ENCODE data around the gene DCBLD1.

The DCBLD1 gene

DNA sequence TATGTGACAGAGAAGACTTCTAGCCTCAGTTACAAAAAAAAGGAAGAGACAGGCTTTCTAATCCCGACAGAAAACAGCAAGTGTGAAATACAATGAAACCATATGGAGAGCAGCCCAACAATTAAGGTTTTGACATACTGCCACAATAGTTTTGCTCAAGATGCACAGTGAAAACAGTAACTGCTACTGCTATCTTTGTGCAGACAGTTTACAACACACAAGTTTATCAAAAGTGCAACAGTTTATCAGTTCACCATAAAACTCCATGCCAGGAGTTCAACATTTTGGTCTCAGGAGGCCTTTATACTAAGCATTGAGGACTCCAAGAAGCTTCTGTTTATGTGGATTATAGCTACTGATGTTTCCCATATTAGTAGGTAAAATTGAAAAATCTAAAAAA is 82.2 kb downstream of the DCBLD1 start:
- H3K4me3 ChIP-seq (ENCODE audit: low read depth, low read length): no peak overlapping the region
- no peak for DNase-seq (ENCODE audit: low read depth)
- TF ChIP-seq, protein P1, sequence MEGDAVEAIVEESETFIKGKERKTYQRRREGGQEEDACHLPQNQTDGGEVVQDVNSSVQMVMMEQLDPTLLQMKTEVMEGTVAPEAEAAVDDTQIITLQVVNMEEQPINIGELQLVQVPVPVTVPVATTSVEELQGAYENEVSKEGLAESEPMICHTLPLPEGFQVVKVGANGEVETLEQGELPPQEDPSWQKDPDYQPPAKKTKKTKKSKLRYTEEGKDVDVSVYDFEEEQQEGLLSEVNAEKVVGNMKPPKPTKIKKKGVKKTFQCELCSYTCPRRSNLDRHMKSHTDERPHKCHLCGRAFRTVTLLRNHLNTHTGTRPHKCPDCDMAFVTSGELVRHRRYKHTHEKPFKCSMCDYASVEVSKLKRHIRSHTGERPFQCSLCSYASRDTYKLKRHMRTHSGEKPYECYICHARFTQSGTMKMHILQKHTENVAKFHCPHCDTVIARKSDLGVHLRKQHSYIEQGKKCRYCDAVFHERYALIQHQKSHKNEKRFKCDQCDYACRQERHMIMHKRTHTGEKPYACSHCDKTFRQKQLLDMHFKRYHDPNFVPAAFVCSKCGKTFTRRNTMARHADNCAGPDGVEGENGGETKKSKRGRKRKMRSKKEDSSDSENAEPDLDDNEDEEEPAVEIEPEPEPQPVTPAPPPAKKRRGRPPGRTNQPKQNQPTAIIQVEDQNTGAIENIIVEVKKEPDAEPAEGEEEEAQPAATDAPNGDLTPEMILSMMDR (IDR thresholded peaks at IDR 0.05; ENCODE audit: low read depth, low read length, missing control alignments): no peak

- TF ChIP-seq, protein P1 (IDR thresholded peaks at IDR 0.05; ENCODE audit: low read depth, low read length, missing control alignments): no peak
- H3K4me3 ChIP-seq (ENCODE audit: low read depth, low read length): no peak overlapping the region
- no peak for DNase-seq (ENCODE audit: low read depth)
Measured at GRCh38 chr6:117568247-117568646, 85.8 kb downstream of the DCBLD1 start.

- TF ChIP-seq, protein P1 (IDR thresholded peaks at IDR 0.05; ENCODE audit: low read depth, low read length, missing control alignments): no peak
- no peak overlapping the region for H3K4me3 ChIP-seq (ENCODE audit: low read depth, low read length)
- DNase-seq (ENCODE audit: low read depth): no peak
Measured at GRCh38 chr6:117568831-117569410, 86.4 kb downstream of the DCBLD1 start.

DNA sequence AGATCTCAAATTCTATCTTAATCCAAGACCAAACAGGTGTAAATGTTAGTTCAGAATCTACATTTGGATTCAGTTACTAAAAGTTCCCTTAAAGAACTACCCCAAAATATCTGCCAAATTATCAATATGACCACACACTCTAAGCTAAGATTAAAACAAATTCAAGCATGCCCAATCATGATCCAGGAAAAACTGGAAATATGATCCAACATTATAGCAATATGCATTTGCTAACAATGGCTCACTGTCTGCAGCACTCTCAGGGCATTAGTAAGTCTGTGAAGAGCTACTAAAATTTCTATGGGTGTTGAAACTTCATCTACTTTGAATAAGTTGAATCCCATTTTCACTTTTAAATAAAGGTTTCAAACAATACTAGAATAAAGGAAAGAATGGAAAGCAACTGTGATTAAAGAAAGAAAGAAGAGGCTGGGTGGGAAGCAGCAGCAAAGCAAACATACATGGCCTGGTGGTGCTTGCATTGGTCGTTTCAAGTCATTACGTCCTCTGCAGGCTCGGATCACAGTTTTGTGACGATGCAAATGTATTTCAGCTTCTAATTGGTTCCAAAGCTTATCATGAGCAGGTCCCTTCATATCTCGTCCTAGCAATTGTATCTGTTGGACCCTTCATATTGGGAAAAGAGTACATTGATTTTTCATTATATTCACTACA is 90.7 kb downstream of the DCBLD1 start:
- H3K4me3 ChIP-seq (ENCODE audit: low read depth, low read length): no peak overlapping the region
- TF ChIP-seq, protein P1 (IDR thresholded peaks at IDR 0.05; ENCODE audit: low read depth, low read length, missing control alignments): no peak
- no peak for DNase-seq (ENCODE audit: low read depth)

- DNase-seq (ENCODE audit: low read depth): no peak
- TF ChIP-seq, protein P1 (IDR thresholded peaks at IDR 0.05; ENCODE audit: low read depth, low read length, missing control alignments): no peak
- H3K4me3 ChIP-seq (ENCODE audit: low read depth, low read length): no peak overlapping the region
Measured at GRCh38 chr6:117574198-117574597, 91.7 kb downstream of the DCBLD1 start.

DNA sequence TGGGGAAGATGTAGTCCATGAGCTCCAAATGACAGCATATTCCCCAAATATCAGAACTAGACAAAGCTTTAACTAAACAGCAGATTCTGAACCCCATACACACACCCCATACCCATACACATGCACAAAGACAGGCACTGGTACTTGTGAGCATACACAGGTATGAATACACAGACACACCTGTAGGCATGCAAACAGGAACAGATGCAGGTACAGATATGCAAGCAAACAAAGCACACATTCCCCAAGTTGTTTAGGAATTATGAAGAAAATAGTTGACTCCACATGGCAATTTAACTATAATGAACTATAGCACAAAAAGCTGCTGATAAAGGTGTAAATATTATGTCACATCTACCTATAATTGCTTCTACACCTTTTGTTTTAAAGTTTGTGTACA is 103.2 kb downstream of the DCBLD1 start:
- TF ChIP-seq, protein P1 (IDR thresholded peaks at IDR 0.05; ENCODE audit: low read depth, low read length, missing control alignments): no peak
- DNase-seq (ENCODE audit: low read depth): no peak

DNA sequence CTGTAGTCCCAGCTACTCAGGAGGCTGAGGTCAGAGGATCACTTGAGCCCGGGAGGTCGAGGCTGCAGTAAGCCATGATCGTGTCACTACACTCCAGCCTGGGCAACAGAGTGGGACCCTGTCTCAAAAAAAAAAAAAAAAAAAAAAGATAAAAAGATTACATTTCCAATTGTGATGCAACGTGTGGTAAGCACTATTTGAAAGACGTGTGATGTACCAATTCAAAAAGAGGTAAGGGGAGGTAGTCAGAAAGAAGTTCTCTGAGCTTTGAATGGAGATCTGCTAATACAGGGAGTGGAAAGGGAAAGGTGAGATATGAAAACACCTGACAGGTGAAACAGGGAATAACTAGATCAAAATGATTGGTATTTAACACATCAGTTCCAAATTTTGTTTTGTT is 108.0 kb downstream of the DCBLD1 start:
- no peak overlapping the region for H3K4me3 ChIP-seq (ENCODE audit: low read depth, low read length)

More for the DNA sequence above, 103.2 kb downstream of the DCBLD1 start:
- H3K4me3 ChIP-seq (ENCODE audit: low read depth, low read length): no peak overlapping the region

More for the DNA sequence above, 108.0 kb downstream of the DCBLD1 start:
- no peak for DNase-seq (ENCODE audit: low read depth)
- TF ChIP-seq, protein P1 (IDR thresholded peaks at IDR 0.05; ENCODE audit: low read depth, low read length, missing control alignments): no peak
